Vagina (tissue), 2 donors: ENCODE data around the gene CASQ1.

Source experiments
- POLR2A ChIP-seq, 2 donors: fragments of 450-650 bp; IDR thresholded peaks; one replicate each; pipeline ENCODE4 v1.6.1; 2017; ENCODE audit warnings: antibody characterized with exemption in 2 of 2, mild to moderate bottlenecking in 2 of 2, moderate library complexity in 2 of 2
- POLR2AphosphoS5 ChIP-seq, 2 donors: sonication (generic); formaldehyde crosslinking; IDR thresholded peaks; one replicate each; pipeline ENCODE4 v1.9.0; 2017; ENCODE audit warnings: antibody characterized with exemption in 2 of 2, mild to moderate bottlenecking in 2 of 2, low read depth in 1 of 2; ENCODE audit not compliant: insufficient read depth in 1 of 2
- TF ChIP-seq, protein P1 (sequence below), 3 experiments: fragments of 450-650 bp in 2 of 3; fragments of 200-600 bp in 1 of 3; sonication (generic) in 1 of 3; IDR thresholded peaks; one replicate each; pipeline ENCODE4 v1.5.1; 2017 to 2019; ENCODE audit warnings: antibody characterized with exemption in 3 of 3, mild to moderate bottlenecking in 2 of 3, moderate library complexity in 2 of 3

- TF ChIP-seq, protein P1, sequence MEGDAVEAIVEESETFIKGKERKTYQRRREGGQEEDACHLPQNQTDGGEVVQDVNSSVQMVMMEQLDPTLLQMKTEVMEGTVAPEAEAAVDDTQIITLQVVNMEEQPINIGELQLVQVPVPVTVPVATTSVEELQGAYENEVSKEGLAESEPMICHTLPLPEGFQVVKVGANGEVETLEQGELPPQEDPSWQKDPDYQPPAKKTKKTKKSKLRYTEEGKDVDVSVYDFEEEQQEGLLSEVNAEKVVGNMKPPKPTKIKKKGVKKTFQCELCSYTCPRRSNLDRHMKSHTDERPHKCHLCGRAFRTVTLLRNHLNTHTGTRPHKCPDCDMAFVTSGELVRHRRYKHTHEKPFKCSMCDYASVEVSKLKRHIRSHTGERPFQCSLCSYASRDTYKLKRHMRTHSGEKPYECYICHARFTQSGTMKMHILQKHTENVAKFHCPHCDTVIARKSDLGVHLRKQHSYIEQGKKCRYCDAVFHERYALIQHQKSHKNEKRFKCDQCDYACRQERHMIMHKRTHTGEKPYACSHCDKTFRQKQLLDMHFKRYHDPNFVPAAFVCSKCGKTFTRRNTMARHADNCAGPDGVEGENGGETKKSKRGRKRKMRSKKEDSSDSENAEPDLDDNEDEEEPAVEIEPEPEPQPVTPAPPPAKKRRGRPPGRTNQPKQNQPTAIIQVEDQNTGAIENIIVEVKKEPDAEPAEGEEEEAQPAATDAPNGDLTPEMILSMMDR (IDR thresholded peaks at IDR 0.05) = no peak
- TF ChIP-seq POLR2A (IDR thresholded peaks at IDR 0.05) = no peak
- TF ChIP-seq POLR2AphosphoS5 (IDR thresholded peaks at IDR 0.05; ENCODE audit: insufficient read depth in 1 of 2, low read depth in 1 of 2) = no peak
These were observed 16.8 kb downstream of the CASQ1 start for GRCh38 chr1:160207118-160207650.
